Right lobe of liver (tissue), 6 donors: ENCODE measurements around the gene DTD2. TPM values are rescaled to one million over a fixed set of nuclear protein-coding genes. Genes with fewer than 3 reads are reported as not detected.

ENCODE experiments used
- ATAC-seq, 4 donors: fragments of 200-7000 bp; cut with Tn5 transposase; one replicate each; pipeline ENCODE4 v1.9.1; 2020; ENCODE audit warnings: mild to moderate bottlenecking in 4 of 4, moderate library complexity in 4 of 4
- DNase-seq, 3 donors: peaks; one replicate each; pipeline ENCODE4 v3.0.0-alpha.2; 2020
- H3K27ac ChIP-seq, 3 donors: fragments of 200-600 bp; one replicate each; pipeline ENCODE4 v1.8.0; 2022
- H3K27me3 ChIP-seq, 2 donors: fragments of 200-600 bp; one replicate each; pipeline ENCODE4 v1.8.0; 2022
- H3K36me3 ChIP-seq, 4 donors: fragments of 200-600 bp; sonication (generic) in 1 of 4; one replicate each; pipeline versions ENCODE4 v1.5.1 to v1.8.0; 2017 to 2022; ENCODE audit warnings: control low read depth in 1 of 4
- H3K4me1 ChIP-seq, 4 donors: fragments of 200-600 bp; sonication (generic) in 1 of 4; one replicate each; pipeline versions ENCODE4 v1.5.1 to v1.8.0; 2017 to 2022; ENCODE audit warnings: control low read depth in 1 of 4
- H3K4me3 ChIP-seq, 3 donors: fragments of 200-600 bp; one replicate each; pipeline ENCODE4 v1.8.0; 2022
- H3K9me3 ChIP-seq, 4 donors: fragments of 200-600 bp; sonication (generic) in 1 of 4; one replicate each; pipeline versions ENCODE4 v1.5.1 to v1.8.0; 2017 to 2022; ENCODE audit warnings: control low read depth in 1 of 4
- CTCF ChIP-seq, 4 donors: fragments of 200-600 bp in 3 of 4; fragments of 450-650 bp in 1 of 4; IDR thresholded peaks; one replicate each; pipeline versions ENCODE4 v1.5.1 to v1.8.0; 2016 to 2022; ENCODE audit warnings: antibody characterized with exemption in 4 of 4, mild to moderate bottlenecking in 2 of 4
- POLR2A ChIP-seq: fragments of 450-650 bp; IDR thresholded peaks from one replicate; pipeline ENCODE4 v1.6.1; 2017; ENCODE audit warnings: antibody characterized with exemption, mild to moderate bottlenecking
- WGBS: methylation state at CpG from one replicate; pipeline ENCODE4 v1.1.6; 2018; ENCODE audit warnings: low coverage, low lambda C conversion rate; ENCODE audit not compliant: insufficient coverage; ENCODE audit errors: missing lambda C conversion rate; 5-methylcytosine and 5-hydroxymethylcytosine counted together
- intact Hi-C, 2 donors: fragments of 100-400 bp; cut with DNase I; formaldehyde crosslinking; loops; one replicate each; pipeline versions ENCODE4 v1.11.2 to v1.14.1; 2022
- total RNA-seq, 6 experiments: library from RNA; depleted of rRNA in 2 of 6; stranded (reverse); fragments of >200 nt in 2 of 6; fragmentation: NEBNext Ultra II Directional in 3 of 6; extraction: Animal tissue kit (Norgen Biotek cat#: 25700) in 3 of 6; gene quantifications; one replicate each; pipeline versions ENCODE4 v1.1.0 to v1.2.4, GENCODE V29; 2016 to 2023
- donor health status: DM: no; HTN: yes; CAD: no.
- donor health status: DM: no; HTN: no; CAD: no.
- donor health status: DM: no; HTN: no; CAD: no.
- donor health status: DM: no; HTN: yes; CAD: no.
- donor health status: DM: no; HTN: yes; CAD: no.

Gene DTD2
- total RNA-seq, 6 experiments from 2014 or later = 8.1 to 20.0 (median 11.8) TPM

GRCh38 chr14:31401369-31401932, 55.9 kb downstream of the DTD2 start:
- 95% methylated on average over 3 of the region's 3 CpGs for WGBS
- no peak for DNase-seq
- ATAC-seq = no peak
- intact Hi-C loops = no loop called here
- H3K27ac ChIP-seq = no peak overlapping the region
- peaks cover 0 to 10% (median 3%) of the 10 kb centered on the region in 4 donors for H3K36me3 ChIP-seq
- H3K4me1 ChIP-seq = no peaks in the 10 kb centered on the region
- H3K4me3 ChIP-seq = no peak overlapping the region
- H3K27me3 ChIP-seq = no peaks in the 10 kb centered on the region
- TF ChIP-seq POLR2A = no peak
- TF ChIP-seq CTCF (IDR thresholded peaks at IDR 0.05) = no peak
- H3K9me3 ChIP-seq = no peaks in the 10 kb centered on the region

- no peak overlapping the region for H3K4me3 ChIP-seq
- no peak overlapping the region for H3K27ac ChIP-seq
- DNase-seq = no peak
- no peaks in the 10 kb centered on the region for H3K27me3 ChIP-seq
- WGBS = 85% methylated on average over 5 of the region's 5 CpGs
- no peaks in the 10 kb centered on the region for H3K4me1 ChIP-seq
- TF ChIP-seq CTCF (IDR thresholded peaks at IDR 0.05) (no peak), POLR2A (no peak)
- H3K36me3 ChIP-seq = peaks cover 0 to 10% (median 3%) of the 10 kb centered on the region in 4 donors
- no peaks in the 10 kb centered on the region for H3K9me3 ChIP-seq
- intact Hi-C loops = no loop called here
- ATAC-seq = no peak
Measured at GRCh38 chr14:31400031-31400638, 57.2 kb downstream of the DTD2 start.

Other genes starting within 250 kb of the DTD2 start
- 100 to 1,000 TPM in 5 of 6 experiments, 10 to 100 TPM in 1; 77.2 to 167 (median 119) TPM for gene HECTD1, start 249.7 kb downstream of the DTD2 start, total RNA-seq
- 10 to 100 TPM; 13.2 to 20.8 (median 17.6) TPM for gene HEATR5A, start 37.0 kb downstream of the DTD2 start, total RNA-seq
- gene GPR33, start 30.5 kb upstream of the DTD2 start, total RNA-seq = not detected
- gene NUBPL, start 103.9 kb upstream of the DTD2 start, total RNA-seq = 1 to 10 TPM; 6.3 to 9.5 (median 7.2) TPM